Measurements from ENCODE around the gene NPAS3.

DNA sequence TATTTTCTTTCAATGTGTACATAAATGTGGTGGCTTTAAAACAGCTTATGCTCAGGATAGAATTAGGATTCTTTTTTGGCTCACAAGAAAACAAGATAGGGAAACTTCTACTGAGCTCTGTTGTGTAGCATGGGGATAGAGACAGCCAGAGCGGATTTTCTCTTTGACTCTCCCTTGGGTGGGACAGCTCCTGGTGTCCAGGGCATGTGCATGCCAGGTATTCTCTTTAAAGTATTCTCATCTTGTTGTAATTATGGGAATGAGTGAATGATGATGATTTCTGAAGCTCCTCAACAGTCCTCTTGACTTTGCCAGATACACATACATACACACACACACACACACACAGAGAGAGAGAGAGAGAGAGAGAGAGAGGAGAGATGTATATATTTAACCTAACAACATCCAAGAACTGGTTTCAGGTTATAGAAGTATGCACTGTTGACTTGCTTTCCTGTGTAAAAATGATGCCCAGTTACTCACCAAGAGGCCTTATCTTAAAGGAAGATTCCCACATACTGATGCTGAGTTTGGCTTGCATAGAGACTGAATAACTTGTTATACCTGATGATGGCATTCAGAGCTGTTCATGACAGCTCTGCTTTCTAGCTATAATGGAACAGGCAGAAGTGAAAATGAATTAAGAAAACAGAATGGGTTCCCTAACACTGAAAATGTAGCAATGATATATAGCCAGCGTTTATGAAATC, 624.7 kb downstream of the NPAS3 start:
- no peak for TF ChIP-seq POLR2A (IDR thresholded peaks at IDR 0.05; ENCODE audit: low read depth, low read length)
- no peak for TF ChIP-seq TAF1 (IDR thresholded peaks at IDR 0.05; ENCODE audit: low read depth, low read length)
- TF ChIP-seq POLR2AphosphoS5 (IDR thresholded peaks at IDR 0.05; ENCODE audit: low read depth, low read length): no peak
- no peak for TF ChIP-seq SPI1 (IDR thresholded peaks at IDR 0.05; ENCODE audit: low read depth, low read length)
